H1 (cell line): ENCODE data around the gene NDUFA7. TPM values are rescaled to one million over a fixed set of nuclear protein-coding genes. Genes with fewer than 3 reads are reported as not detected.

ENCODE experiments used
- BACH1 ChIP-seq: IDR thresholded peaks from 2 replicates; pipeline ENCODE4 v1.6.1; 2012; ENCODE audit warnings: low read length, improper control_type of control experiment
- BRCA1 ChIP-seq: IDR thresholded peaks from 2 replicates; pipeline ENCODE4 v1.6.1; 2012; ENCODE audit warnings: low read depth, low read length, improper control_type of control experiment
- CBX8 ChIP-seq: fragments of 300-800, 300-1000 bp; sonication (generic); IDR thresholded peaks from 2 replicates; pipeline ENCODE4 v1.7.1; 2016; ENCODE audit warnings: low read depth, low read length, borderline replicate concordance
- CHD2 ChIP-seq: IDR thresholded peaks from 2 replicates; pipeline ENCODE4 v1.6.1; 2012; ENCODE audit warnings: low read length, improper control_type of control experiment
- CREB1 ChIP-seq: IDR thresholded peaks from 2 replicates; pipeline ENCODE4 v1.6.1; 2012; ENCODE audit warnings: inconsistent platforms
- EZH2 ChIP-seq: fragments of 200-600 bp; sonication (generic); IDR thresholded peaks from 2 replicates; pipeline ENCODE4 v1.7.1; 2012; ENCODE audit warnings: low read depth, mild to moderate bottlenecking, moderate library complexity, low read length, inconsistent platforms; ENCODE audit not compliant: severe bottlenecking
- FOSL1 ChIP-seq: IDR thresholded peaks from 2 replicates; pipeline ENCODE4 v1.6.1; 2011; ENCODE audit warnings: mild to moderate bottlenecking, low read depth, low read length, moderate library complexity; ENCODE audit not compliant: insufficient read depth
- HDAC2 ChIP-seq, 2 experiments: fragments of 300-600 bp in 1 of 2; sonication (generic) in 1 of 2; IDR thresholded peaks; 2 replicates each; pipeline ENCODE4 v1.6.1; 2011 to 2012; ENCODE audit warnings: low read depth in 2 of 2, low read length in 2 of 2, mild to moderate bottlenecking in 2 of 2, moderate library complexity in 2 of 2, borderline replicate concordance in 1 of 2, inconsistent platforms in 1 of 2
- KDM4A ChIP-seq: IDR thresholded peaks from one replicate; pipeline ENCODE4 v1.7.1; 2012; ENCODE audit warnings: low read depth, mild to moderate bottlenecking, moderate library complexity, low read length, inconsistent platforms; ENCODE audit not compliant: severe bottlenecking
- NANOG ChIP-seq: IDR thresholded peaks from 2 replicates; pipeline ENCODE4 v1.6.1; 2011; ENCODE audit warnings: low read length, low read depth, mild to moderate bottlenecking, inconsistent platforms; ENCODE audit not compliant: insufficient read depth, poor library complexity, severe bottlenecking
- POLR2A ChIP-seq, 2 experiments: IDR thresholded peaks; 1 replicate in 1 of 2; 2 replicates in 1 of 2; pipeline ENCODE4 v1.6.1; 2011; ENCODE audit warnings: low read depth in 2 of 2, low read length in 2 of 2, mild to moderate bottlenecking in 2 of 2; ENCODE audit errors: control extremely low read depth in 1 of 2
- RAD21 ChIP-seq, 2 experiments: IDR thresholded peaks in 1 of 2; conservative IDR thresholded peaks in 1 of 2; 2 replicates each; pipeline ENCODE4 v1.6.1; 2011; ENCODE audit warnings: low read depth in 2 of 2, low read length in 2 of 2, improper control_type of control experiment in 1 of 2, inconsistent platforms in 1 of 2, mild to moderate bottlenecking in 1 of 2, moderate library complexity in 1 of 2
- SIX5 ChIP-seq: IDR thresholded peaks from 2 replicates; pipeline ENCODE4 v1.6.1; 2011; ENCODE audit warnings: mild to moderate bottlenecking, low read depth, low read length
- TEAD4 ChIP-seq: IDR thresholded peaks from 2 replicates; pipeline ENCODE4 v1.6.1; 2012; ENCODE audit warnings: low read depth, low read length, inconsistent platforms, mixed read lengths
- YY1 ChIP-seq: IDR thresholded peaks from 2 replicates; pipeline ENCODE4 v1.6.1; 2011; ENCODE audit warnings: low read depth, mild to moderate bottlenecking, low read length
- polyA plus RNA-seq, 7 experiments: library from polyadenylated mRNA; depleted of rRNA in 3 of 7; stranded (reverse) in 5 of 7; unstranded in 2 of 7; fragments of >200 nt in 5 of 7; fragments of 200-250 nt in 2 of 7; gene quantifications; 1 replicate in 5 of 7; 2 replicates in 1 of 7; 4 replicates in 1 of 7; pipeline versions ENCODE4 v1.2.1 to v1.2.3, GENCODE V29; 2011 to 2013; ENCODE audit warnings: missing spikeins in 2 of 7, mixed read lengths in 2 of 7
- total RNA-seq: library from RNA; stranded (reverse); fragmentation: NEBNext Ultra II Directional; extraction: Animal tissue kit (Norgen Biotek cat#: 25700); gene quantifications from 2 replicates; pipeline ENCODE4 v1.2.1, GENCODE V29; 2021
- TF ChIP-seq, protein P1 (sequence below): IDR thresholded peaks from 2 replicates; pipeline ENCODE4 v1.6.1; 2011; ENCODE audit warnings: low read length, improper control_type of control experiment
- TF ChIP-seq, protein P2 (sequence below), 3 experiments: IDR thresholded peaks; 1 replicate in 2 of 3; 2 replicates in 1 of 3; pipeline versions ENCODE4 v1.5.1 to v1.6.1; 2011; ENCODE audit warnings: low read length in 3 of 3, mild to moderate bottlenecking in 3 of 3, inconsistent platforms in 2 of 3, low read depth in 1 of 3, moderate library complexity in 1 of 3; ENCODE audit not compliant: insufficient read depth in 1 of 3; ENCODE audit errors: control extremely low read depth in 1 of 3

The NDUFA7 gene
- total and polyA plus RNA-seq, 2 of the 8 experiments (the other 6 are each of a cell fraction or from before 2014, with no cell fraction given): 54.4 to 286 TPM

GRCh38 chr19:8324186-8325050 lies 3.2 kb upstream of the NDUFA7 start (continued):
- TF ChIP-seq CHD2 (0 out of 2 replicates have a peak, but pooled peaks have one; percentile 12), HDAC2 (IDR thresholded peaks at IDR 0.05; ENCODE audit: borderline replicate concordance in 1 of 2, low read depth in 2 of 2, low read length in 2 of 2) (no peak), CBX8 (no peak), KDM4A (no peak), TEAD4 (no peak), EZH2 (no peak), BRCA1 (no peak), NANOG (no peak), FOSL1 (no peak), RAD21 (IDR thresholded peaks at IDR 0.05 in 1 of 2, conservative IDR thresholded peaks at IDR 0.05 in 1 of 2; ENCODE audit: low read depth in 2 of 2, low read length in 2 of 2) (peak; percentile 47 to 60), CREB1 (no peak), POLR2A (IDR thresholded peaks at IDR 0.05; ENCODE audit: control extremely low read depth in 1 of 2, low read depth in 2 of 2, low read length in 2 of 2) (peak in 1 of 2 experiments; percentile 50; a peak in 2 of 3 replicates), SIX5 (no peak), BACH1 (no peak), YY1 (peak; percentile 65)
- TF ChIP-seq, protein P1, sequence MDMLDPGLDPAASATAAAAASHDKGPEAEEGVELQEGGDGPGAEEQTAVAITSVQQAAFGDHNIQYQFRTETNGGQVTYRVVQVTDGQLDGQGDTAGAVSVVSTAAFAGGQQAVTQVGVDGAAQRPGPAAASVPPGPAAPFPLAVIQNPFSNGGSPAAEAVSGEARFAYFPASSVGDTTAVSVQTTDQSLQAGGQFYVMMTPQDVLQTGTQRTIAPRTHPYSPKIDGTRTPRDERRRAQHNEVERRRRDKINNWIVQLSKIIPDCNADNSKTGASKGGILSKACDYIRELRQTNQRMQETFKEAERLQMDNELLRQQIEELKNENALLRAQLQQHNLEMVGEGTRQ: no peak
- TF ChIP-seq, protein P2, sequence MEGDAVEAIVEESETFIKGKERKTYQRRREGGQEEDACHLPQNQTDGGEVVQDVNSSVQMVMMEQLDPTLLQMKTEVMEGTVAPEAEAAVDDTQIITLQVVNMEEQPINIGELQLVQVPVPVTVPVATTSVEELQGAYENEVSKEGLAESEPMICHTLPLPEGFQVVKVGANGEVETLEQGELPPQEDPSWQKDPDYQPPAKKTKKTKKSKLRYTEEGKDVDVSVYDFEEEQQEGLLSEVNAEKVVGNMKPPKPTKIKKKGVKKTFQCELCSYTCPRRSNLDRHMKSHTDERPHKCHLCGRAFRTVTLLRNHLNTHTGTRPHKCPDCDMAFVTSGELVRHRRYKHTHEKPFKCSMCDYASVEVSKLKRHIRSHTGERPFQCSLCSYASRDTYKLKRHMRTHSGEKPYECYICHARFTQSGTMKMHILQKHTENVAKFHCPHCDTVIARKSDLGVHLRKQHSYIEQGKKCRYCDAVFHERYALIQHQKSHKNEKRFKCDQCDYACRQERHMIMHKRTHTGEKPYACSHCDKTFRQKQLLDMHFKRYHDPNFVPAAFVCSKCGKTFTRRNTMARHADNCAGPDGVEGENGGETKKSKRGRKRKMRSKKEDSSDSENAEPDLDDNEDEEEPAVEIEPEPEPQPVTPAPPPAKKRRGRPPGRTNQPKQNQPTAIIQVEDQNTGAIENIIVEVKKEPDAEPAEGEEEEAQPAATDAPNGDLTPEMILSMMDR (IDR thresholded peaks at IDR 0.05; ENCODE audit: control extremely low read depth in 1 of 3, insufficient read depth in 1 of 3, low read depth in 1 of 3, low read length in 3 of 3): peak; percentile 40 to 50 (median 45)
